AG10803 (cell line): ENCODE measurements around the gene RNF19B.
A peak's percentile ranks its signal among the peaks of the same experiment; 100 is the strongest.
"Not testable (repeated sequence)": the region's sequence is repeated elsewhere in the genome, so short reads cannot be mapped to it uniquely, and the experiment has no call there.

Experiments
- DNase-seq: peaks from one replicate; pipeline ENCODE4 v3.0.0; 2010; ENCODE audit warnings: low read depth
- H3K4me3 ChIP-seq: 2 replicates; pipeline ENCODE4 v1.5.1; 2011; ENCODE audit warnings: mild to moderate bottlenecking, low read length, control low read depth
- TF ChIP-seq, protein P1 (sequence below): conservative IDR thresholded peaks from 2 replicates; pipeline ENCODE4 v1.5.1; 2011; ENCODE audit warnings: mild to moderate bottlenecking, low read length, control low read depth, inconsistent platforms

The RNF19B gene

DNA sequence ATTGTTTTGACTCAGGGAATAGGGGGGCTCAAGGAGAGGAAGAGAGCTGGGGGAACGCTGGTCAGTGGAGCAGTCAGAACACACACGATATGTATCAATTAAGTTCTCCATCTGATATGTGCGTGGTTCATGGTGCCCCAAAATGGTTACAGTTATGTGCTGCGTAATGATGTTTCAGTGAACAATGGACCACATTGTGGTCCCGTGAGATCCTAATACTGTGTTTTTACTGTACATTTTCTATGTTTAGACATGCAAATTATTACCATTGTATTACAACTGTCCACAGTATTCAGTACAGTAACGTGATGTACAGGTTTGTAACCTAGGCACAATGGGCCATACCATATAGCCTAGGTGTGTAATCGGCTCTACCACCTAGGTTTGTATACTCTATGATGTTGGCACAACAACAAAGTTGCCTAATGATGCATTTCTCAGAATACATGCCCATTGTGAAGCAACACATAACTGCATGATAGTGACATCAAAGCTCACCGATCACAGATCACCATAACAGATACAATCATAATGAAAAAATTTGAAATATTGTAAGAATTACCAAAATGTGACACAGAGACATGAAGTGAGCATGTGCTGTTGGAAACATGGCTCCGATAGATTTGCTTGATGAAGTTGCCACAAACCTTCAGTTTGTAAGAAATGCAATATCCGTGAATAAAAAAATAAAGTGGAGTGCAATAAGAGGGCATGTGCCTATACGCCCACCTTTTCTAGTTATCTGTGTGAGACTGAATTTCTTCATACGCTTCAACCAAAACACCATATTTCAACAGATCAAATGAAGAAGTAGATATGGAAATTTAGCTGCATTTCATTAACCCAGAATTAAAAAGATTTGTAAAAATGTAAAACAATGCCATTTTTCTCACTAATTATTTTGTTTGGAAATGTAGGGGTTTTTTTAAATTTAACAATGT, 48.6 kb downstream of the RNF19B start:
- no peak overlapping the region for H3K4me3 ChIP-seq
- peak; percentile 22 for DNase-seq
- TF ChIP-seq, protein P1, sequence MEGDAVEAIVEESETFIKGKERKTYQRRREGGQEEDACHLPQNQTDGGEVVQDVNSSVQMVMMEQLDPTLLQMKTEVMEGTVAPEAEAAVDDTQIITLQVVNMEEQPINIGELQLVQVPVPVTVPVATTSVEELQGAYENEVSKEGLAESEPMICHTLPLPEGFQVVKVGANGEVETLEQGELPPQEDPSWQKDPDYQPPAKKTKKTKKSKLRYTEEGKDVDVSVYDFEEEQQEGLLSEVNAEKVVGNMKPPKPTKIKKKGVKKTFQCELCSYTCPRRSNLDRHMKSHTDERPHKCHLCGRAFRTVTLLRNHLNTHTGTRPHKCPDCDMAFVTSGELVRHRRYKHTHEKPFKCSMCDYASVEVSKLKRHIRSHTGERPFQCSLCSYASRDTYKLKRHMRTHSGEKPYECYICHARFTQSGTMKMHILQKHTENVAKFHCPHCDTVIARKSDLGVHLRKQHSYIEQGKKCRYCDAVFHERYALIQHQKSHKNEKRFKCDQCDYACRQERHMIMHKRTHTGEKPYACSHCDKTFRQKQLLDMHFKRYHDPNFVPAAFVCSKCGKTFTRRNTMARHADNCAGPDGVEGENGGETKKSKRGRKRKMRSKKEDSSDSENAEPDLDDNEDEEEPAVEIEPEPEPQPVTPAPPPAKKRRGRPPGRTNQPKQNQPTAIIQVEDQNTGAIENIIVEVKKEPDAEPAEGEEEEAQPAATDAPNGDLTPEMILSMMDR, result no peak

DNA sequence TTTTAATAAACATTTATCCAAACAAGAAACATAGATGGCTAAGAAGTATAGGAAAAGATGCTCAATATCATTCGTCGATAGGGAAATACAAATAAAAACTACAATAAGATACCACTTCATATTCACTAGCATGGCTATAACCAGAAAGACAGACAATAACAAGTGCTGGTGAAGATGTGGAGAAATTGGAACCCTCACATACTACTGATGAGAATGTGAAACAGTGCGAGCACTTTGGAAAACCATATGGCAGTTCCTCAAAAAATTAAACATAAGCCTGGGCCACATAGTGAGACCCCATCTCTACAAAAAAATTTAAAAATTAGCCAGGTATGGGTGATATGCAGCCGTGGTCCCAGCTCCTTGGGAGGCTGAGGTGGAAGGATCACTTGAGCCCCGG, 54.3 kb downstream of the RNF19B start:
- TF ChIP-seq, protein P1, result no peak
- no peak overlapping the region for H3K4me3 ChIP-seq
- no peak for DNase-seq

DNA sequence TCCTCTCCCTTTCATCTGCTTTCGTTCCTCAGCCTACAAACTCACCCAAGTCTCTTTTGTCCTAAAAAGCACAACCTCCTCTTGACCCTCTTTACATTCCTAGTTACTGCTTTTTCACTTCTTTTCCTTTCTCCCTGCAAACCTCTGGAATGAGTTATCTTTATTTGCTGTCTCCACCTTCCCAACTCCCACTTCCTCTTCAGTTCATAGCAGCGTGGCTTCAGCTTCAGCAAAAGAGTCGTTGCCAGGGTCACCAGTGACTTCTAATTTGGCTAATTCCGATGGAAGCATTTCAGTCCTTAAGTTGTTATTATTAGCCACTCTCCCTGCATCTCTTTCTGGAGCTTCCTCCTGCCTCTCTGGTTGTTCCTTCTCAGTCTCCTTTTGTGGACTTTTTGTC, 57.2 kb downstream of the RNF19B start:
- peak; percentile 38 for DNase-seq
- TF ChIP-seq, protein P1, result no peak
- no peak overlapping the region for H3K4me3 ChIP-seq

DNA sequence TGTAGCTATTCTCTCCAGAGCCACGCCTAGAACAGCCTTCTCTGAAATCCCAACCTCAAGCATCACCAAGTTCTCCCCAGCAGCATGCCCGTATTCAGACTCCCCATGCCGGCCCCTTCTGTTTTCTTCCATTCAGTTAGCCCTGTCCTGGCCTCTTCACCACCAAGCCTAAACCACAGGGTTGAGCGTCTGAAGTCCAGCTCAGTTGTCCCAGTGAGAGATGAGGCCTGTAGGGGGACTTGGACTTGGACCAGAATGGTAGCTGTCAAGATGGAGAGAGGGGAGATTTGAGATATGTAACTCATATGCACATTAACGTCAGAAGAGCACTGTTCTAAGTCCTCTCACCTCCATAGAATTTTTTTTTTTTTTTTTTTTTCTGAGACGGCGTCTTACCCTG, 58.0 kb downstream of the RNF19B start:
- DNase-seq, result no peak
- TF ChIP-seq, protein P1, result no peak
- H3K4me3 ChIP-seq, result no peak overlapping the region

DNA sequence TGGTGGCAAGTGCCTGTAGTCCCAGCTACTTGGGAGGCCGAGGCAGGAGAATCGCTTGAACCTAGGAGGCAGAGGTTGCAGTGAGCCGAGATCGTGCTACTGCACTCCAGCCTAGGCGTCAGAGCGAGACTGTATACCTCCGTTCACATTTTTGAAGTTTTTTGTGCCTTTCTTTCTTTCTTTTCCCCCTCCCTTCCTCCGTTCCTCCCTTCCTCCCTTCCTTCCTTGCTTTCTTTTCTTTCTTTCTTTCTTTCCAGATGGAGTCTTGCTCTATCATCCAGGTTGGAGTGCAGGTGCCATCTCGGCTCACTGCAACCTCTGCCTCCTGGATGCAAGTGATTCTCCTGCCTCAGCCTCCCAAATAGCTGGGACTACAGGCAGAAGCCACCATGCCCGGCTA, 59.0 kb downstream of the RNF19B start:
- H3K4me3 ChIP-seq, DNase-seq: not testable (repeated sequence)

DNA sequence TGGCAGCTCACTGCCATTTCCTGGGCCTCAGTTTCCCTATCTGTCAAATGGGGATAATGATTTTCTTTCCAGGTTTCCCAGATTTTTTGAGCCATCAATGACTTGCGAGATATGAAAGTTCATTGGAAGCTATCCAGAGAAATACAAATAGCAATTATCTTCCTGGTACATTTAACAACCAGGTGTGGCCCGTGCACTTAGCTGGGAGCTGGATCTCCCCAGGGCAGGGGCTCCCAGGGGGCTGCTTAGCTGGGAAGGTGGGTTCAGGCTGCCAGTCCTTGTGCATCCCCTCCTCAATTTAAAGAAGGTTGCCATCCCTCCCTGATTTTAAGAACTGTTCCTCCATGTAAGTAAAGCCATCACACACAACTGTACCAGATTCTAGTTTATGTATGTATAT, 59.8 kb downstream of the RNF19B start:
- H3K4me3 ChIP-seq, result no peak overlapping the region
- no peak for DNase-seq
- TF ChIP-seq, protein P1, result no peak

DNA sequence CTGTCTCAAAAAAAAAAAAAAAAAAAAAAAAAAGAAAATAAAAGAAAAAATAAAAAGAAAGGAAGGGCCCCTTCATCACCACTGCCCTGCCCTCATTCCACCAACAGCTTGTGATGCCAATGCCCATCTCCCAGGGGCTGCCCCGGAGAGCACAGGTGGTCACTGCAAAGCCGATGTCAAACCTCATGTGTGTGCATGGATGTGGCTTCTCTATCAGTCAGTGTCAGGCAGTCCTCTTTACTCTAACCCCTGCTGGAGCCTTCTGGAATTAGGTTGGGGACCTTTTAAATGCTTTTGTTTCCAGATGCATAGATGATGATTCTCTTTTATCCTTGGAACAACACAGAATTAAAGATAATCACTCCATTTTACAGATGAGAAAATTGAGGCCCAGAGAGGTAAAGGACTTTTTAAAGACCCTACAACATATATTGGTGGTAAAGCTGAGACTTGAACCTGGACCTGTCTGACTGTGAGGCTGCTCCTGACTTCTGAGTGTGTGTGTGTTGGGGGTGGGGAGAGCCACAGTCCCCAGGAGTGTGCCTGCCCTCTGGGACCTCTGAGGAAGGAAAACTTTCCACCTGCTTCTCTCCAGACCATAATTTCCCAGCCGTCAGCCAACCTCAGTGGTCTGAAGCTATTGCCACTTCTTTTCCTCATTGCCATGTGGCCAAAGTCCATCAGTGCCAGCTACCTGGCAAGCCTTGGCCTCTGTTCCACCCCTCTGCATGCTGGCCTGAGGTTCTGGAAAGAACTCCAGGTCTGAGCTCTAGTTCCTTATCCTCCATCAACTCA, 60.4 kb downstream of the RNF19B start:
- no peak overlapping the region for H3K4me3 ChIP-seq
- TF ChIP-seq, protein P1, result no peak
- no peak for DNase-seq
